HG03378 (cell line): ENCODE data around the gene IGSF21.

Experiments
- ATAC-seq: cut with Tn5 transposase; IDR thresholded peaks from one replicate; pipeline ENCODE4 v1.9.1; 2021; ENCODE audit warnings: mild to moderate bottlenecking, moderate library complexity; ENCODE audit not compliant: unreplicated experiment

Gene IGSF21

GRCh38 chr1:18093646-18094045, 14.0 kb upstream of the IGSF21 start:
- no peak for ATAC-seq

- no peak for ATAC-seq
These were observed 13.5 kb upstream of the IGSF21 start for GRCh38 chr1:18094096-18094495.

- ATAC-seq = no peak
These were observed 10.4 kb upstream of the IGSF21 start for GRCh38 chr1:18097206-18097605.

GRCh38 chr1:18099026-18099425, 8.6 kb upstream of the IGSF21 start:
- no peak for ATAC-seq

- ATAC-seq = no peak
These were observed 7.5 kb upstream of the IGSF21 start for GRCh38 chr1:18100060-18100459.

GRCh38 chr1:18100491-18101063, 7.0 kb upstream of the IGSF21 start:
- ATAC-seq = no peak

- no peak for ATAC-seq
These were observed 6.1 kb upstream of the IGSF21 start for GRCh38 chr1:18101508-18101907.

- ATAC-seq = no peak
These were observed 3.7 kb upstream of the IGSF21 start for GRCh38 chr1:18103788-18104421.

GRCh38 chr1:18104546-18105100, 3.0 kb upstream of the IGSF21 start:
- ATAC-seq = no peak

- ATAC-seq = no peak
These were observed 2.4 kb upstream of the IGSF21 start for GRCh38 chr1:18105196-18105595.

GRCh38 chr1:18108299-18109057, 880 bp downstream of the IGSF21 start:
- no peak for ATAC-seq

- ATAC-seq = no peak
These were observed 1.6 kb downstream of the IGSF21 start for GRCh38 chr1:18109058-18109755.

GRCh38 chr1:18109756-18110597, 2.4 kb downstream of the IGSF21 start:
- ATAC-seq = no peak

GRCh38 chr1:18110598-18110939, 3.0 kb downstream of the IGSF21 start:
- no peak for ATAC-seq

GRCh38 chr1:18110968-18111367, 3.4 kb downstream of the IGSF21 start:
- ATAC-seq = no peak

GRCh38 chr1:18111605-18112297, 4.2 kb downstream of the IGSF21 start:
- no peak for ATAC-seq

GRCh38 chr1:18112611-18113010, 5.0 kb downstream of the IGSF21 start:
- ATAC-seq = no peak

- ATAC-seq = no peak
These were observed 7.3 kb downstream of the IGSF21 start for GRCh38 chr1:18114726-18115410.

- no peak for ATAC-seq
These were observed 9.2 kb downstream of the IGSF21 start for GRCh38 chr1:18116777-18117176.
